Liver (tissue), 9 donors: Measurements from ENCODE around the gene OR51F1. TPM values are rescaled to one million over a fixed set of nuclear protein-coding genes. Genes with fewer than 3 reads are reported as not detected.

Experiments used
- DNase-seq: peaks from one replicate; pipeline ENCODE4 v3.0.0-alpha.2; 2017; ENCODE audit warnings: low spot score
- H3K27ac ChIP-seq, 2 donors: one replicate each; pipeline ENCODE4 v1.7.0; 2013; ENCODE audit warnings: inconsistent platforms in 2 of 2, low read length in 2 of 2, control low read depth in 1 of 2, low read depth in 1 of 2, mild to moderate bottlenecking in 1 of 2
- H3K27me3 ChIP-seq, 4 donors: one replicate each; pipeline versions ENCODE4 v1.6.1 to v1.7.0; 2013; ENCODE audit warnings: low read length in 3 of 4, inconsistent platforms in 1 of 4, mild to moderate bottlenecking in 1 of 4, moderate library complexity in 1 of 4; ENCODE audit not compliant: control insufficient read depth in 4 of 4, insufficient read depth in 4 of 4
- H3K36me3 ChIP-seq, 4 donors: one replicate each; pipeline versions ENCODE4 v1.6.1 to v1.7.0; 2013; ENCODE audit warnings: low read length in 3 of 4, mild to moderate bottlenecking in 3 of 4, low read depth in 1 of 4, moderate library complexity in 1 of 4; ENCODE audit not compliant: control insufficient read depth in 4 of 4, insufficient read depth in 3 of 4
- H3K4me1 ChIP-seq, 4 donors: one replicate each; pipeline versions ENCODE4 v1.6.1 to v1.7.0; 2013; ENCODE audit warnings: low read length in 3 of 4, mild to moderate bottlenecking in 3 of 4, moderate library complexity in 1 of 4; ENCODE audit not compliant: control insufficient read depth in 4 of 4, insufficient read depth in 4 of 4
- H3K4me3 ChIP-seq, 3 donors: one replicate each; pipeline versions ENCODE4 v1.6.1 to v1.7.0; 2013; ENCODE audit warnings: low read length in 3 of 3, control low read depth in 1 of 3, low read depth in 1 of 3, mild to moderate bottlenecking in 1 of 3
- H3K9ac ChIP-seq, 2 donors: one replicate each; pipeline ENCODE4 v1.7.0; 2013; ENCODE audit warnings: low read length in 2 of 2, mild to moderate bottlenecking in 2 of 2, moderate library complexity in 2 of 2, control low read depth in 1 of 2, low read depth in 1 of 2
- H3K9me3 ChIP-seq, 4 donors: one replicate each; pipeline versions ENCODE4 v1.6.1 to v1.7.0; 2013; ENCODE audit warnings: low read length in 3 of 4; ENCODE audit not compliant: control insufficient read depth in 4 of 4
- ATF3 ChIP-seq: IDR thresholded peaks from 2 replicates; pipeline ENCODE4 v1.6.1; 2016; ENCODE audit warnings: antibody characterized with exemption
- FOXA1 ChIP-seq: IDR thresholded peaks from 2 replicates; pipeline ENCODE4 v1.6.1; 2016; ENCODE audit warnings: antibody characterized with exemption
- FOXA2 ChIP-seq: IDR thresholded peaks from 2 replicates; pipeline ENCODE4 v1.6.1; 2016; ENCODE audit warnings: antibody characterized with exemption
- GABPA ChIP-seq, 2 donors: IDR thresholded peaks in 1 of 2; conservative IDR thresholded peaks in 1 of 2; 2 replicates each; pipeline ENCODE4 v1.6.1; 2016; ENCODE audit warnings: antibody characterized with exemption in 2 of 2, mild to moderate bottlenecking in 1 of 2, moderate library complexity in 1 of 2
- HNF4A ChIP-seq, 2 donors: conservative IDR thresholded peaks; 2 replicates each; pipeline ENCODE4 v1.6.1; 2016; ENCODE audit warnings: antibody characterized with exemption in 2 of 2, mild to moderate bottlenecking in 2 of 2
- JUND ChIP-seq, 2 donors: IDR thresholded peaks; 2 replicates each; pipeline ENCODE4 v1.6.1; 2016; ENCODE audit warnings: antibody characterized with exemption in 2 of 2
- RAD21 ChIP-seq, 2 donors: IDR thresholded peaks; 2 replicates each; pipeline ENCODE4 v1.6.1; 2016; ENCODE audit warnings: antibody characterized with exemption in 2 of 2, mild to moderate bottlenecking in 2 of 2
- REST ChIP-seq: IDR thresholded peaks from 2 replicates; pipeline ENCODE4 v1.6.1; 2016; ENCODE audit warnings: antibody characterized with exemption, mild to moderate bottlenecking
- RXRA ChIP-seq, 2 donors: IDR thresholded peaks; 2 replicates each; pipeline ENCODE4 v1.6.1; 2017 to 2018; ENCODE audit warnings: antibody characterized with exemption in 2 of 2, mild to moderate bottlenecking in 1 of 2
- SP1 ChIP-seq: IDR thresholded peaks from 2 replicates; pipeline ENCODE4 v1.6.1; 2018; ENCODE audit warnings: antibody characterized with exemption, mild to moderate bottlenecking
- TAF1 ChIP-seq: conservative IDR thresholded peaks from 2 replicates; pipeline ENCODE4 v1.6.1; 2016; ENCODE audit warnings: antibody characterized with exemption, mild to moderate bottlenecking
- YY1 ChIP-seq: IDR thresholded peaks from 2 replicates; pipeline ENCODE4 v1.6.1; 2016; ENCODE audit warnings: antibody characterized with exemption, mild to moderate bottlenecking
- whole genome bisulfite sequencing: extraction: QIAGEN DNeasy Blood & Tissue Kit; methylation state at CpG from one replicate; pipeline ENCODE4 v1.1.7; 2013; 5-methylcytosine and 5-hydroxymethylcytosine counted together
- polyA plus RNA-seq, 2 donors: library from polyadenylated mRNA; stranded (reverse) in 1 of 2; unstranded in 1 of 2; fragments of 200-250 nt in 1 of 2; fragments of >200 nt in 1 of 2; fragmentation: Nextera tagmentation in 1 of 2; extraction: Ambion mirVana in 1 of 2; gene quantifications; one replicate each; pipeline versions ENCODE4 v1.2.1 to v1.2.3, GENCODE V29; 2013 to 2015
- total RNA-seq, 2 donors: library from RNA; depleted of rRNA; stranded (reverse); fragments of >200 nt; gene quantifications; one replicate each; pipeline ENCODE4 v1.2.3, GENCODE V29; 2014
- TF ChIP-seq, protein P1 (sequence below): IDR thresholded peaks from 2 replicates; pipeline ENCODE4 v1.6.1; 2016; ENCODE audit warnings: antibody characterized with exemption
- TF ChIP-seq, protein P2 (sequence below): fragments of 150-350 bp; IDR thresholded peaks from 2 replicates; pipeline ENCODE4 v1.5.1; 2017; ENCODE audit warnings: improper control_type of control experiment, low read depth, low read length; ENCODE audit not compliant: missing input control
- donor health status: healthy.
- donor health status: healthy.
- donor health status: healthy.
- donor health status: healthy.
- donor health status: healthy.

The OR51F1 gene
- total and polyA plus RNA-seq, 4 donors, result not detected

DNA sequence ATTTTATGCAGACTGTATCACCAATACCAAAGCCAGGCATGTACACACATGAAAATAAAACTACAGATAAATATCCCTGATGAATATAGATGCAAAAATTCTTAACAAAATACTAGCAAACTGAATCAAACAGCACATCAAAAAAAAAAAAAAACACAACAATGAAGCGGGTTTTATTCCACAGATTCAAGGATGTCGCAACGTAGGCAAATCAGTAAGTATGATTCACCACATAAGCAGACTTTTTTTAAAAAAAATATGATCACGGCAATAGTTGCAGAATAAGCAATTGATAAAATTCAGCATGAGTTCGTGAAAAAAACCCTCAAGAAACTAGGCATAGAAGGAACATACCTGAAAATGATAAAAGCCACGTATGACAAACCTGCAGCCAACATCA is 21.3 kb downstream of the OR51F1 start:
- WGBS, result 72% methylated on average over 6 of the region's 6 CpGs
- no peaks in the 10 kb centered on the region for H3K4me1 ChIP-seq
- TF ChIP-seq REST (no peak), GABPA (IDR thresholded peaks at IDR 0.05 in 1 of 2, conservative IDR thresholded peaks at IDR 0.05 in 1 of 2) (no peak), RXRA (IDR thresholded peaks at IDR 0.05) (no peak), SP1 (no peak), TAF1 (no peak)
- TF ChIP-seq, protein P1, sequence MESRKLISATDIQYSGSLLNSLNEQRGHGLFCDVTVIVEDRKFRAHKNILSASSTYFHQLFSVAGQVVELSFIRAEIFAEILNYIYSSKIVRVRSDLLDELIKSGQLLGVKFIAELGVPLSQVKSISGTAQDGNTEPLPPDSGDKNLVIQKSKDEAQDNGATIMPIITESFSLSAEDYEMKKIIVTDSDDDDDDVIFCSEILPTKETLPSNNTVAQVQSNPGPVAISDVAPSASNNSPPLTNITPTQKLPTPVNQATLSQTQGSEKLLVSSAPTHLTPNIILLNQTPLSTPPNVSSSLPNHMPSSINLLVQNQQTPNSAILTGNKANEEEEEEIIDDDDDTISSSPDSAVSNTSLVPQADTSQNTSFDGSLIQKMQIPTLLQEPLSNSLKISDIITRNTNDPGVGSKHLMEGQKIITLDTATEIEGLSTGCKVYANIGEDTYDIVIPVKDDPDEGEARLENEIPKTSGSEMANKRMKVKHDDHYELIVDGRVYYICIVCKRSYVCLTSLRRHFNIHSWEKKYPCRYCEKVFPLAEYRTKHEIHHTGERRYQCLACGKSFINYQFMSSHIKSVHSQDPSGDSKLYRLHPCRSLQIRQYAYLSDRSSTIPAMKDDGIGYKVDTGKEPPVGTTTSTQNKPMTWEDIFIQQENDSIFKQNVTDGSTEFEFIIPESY, result no peak

GRCh38 chr11:4740735-4741134 is 29.0 kb downstream of the OR51F1 start:
- H3K27ac ChIP-seq, result no peak overlapping the region
- TF ChIP-seq JUND (IDR thresholded peaks at IDR 0.05) (no peak), ATF3 (no peak), TAF1 (no peak)
- no peaks in the 10 kb centered on the region for H3K9me3 ChIP-seq
- no peaks in the 10 kb centered on the region for H3K4me1 ChIP-seq
- DNase-seq, result no peak
- H3K4me3 ChIP-seq, result no peak overlapping the region
- H3K36me3 ChIP-seq, result no peaks in the 10 kb centered on the region
- 52% methylated on average over 2 of the region's 2 CpGs for WGBS
- H3K9ac ChIP-seq, result no peak overlapping the region
- peaks cover 0 to 3% (median 0%) of the 10 kb centered on the region in 4 donors for H3K27me3 ChIP-seq

More for the DNA sequence above, 21.3 kb downstream of the OR51F1 start:
- no peak overlapping the region for H3K27ac ChIP-seq
- no peak overlapping the region for H3K9ac ChIP-seq
- no peak for DNase-seq
- no peak overlapping the region for H3K4me3 ChIP-seq
- H3K36me3 ChIP-seq, result no peaks in the 10 kb centered on the region
- peaks cover 0 to 3% (median 0%) of the 10 kb centered on the region in 4 donors for H3K27me3 ChIP-seq
- no peaks in the 10 kb centered on the region for H3K9me3 ChIP-seq

GRCh38 chr11:4727171-4727570 is 42.6 kb downstream of the OR51F1 start:
- WGBS, result 83% methylated on average over 2 of the region's 2 CpGs
- DNase-seq, result no peak
- no peaks in the 10 kb centered on the region for H3K9me3 ChIP-seq
- no peaks in the 10 kb centered on the region for H3K4me1 ChIP-seq
- no peak overlapping the region for H3K4me3 ChIP-seq
- H3K27ac ChIP-seq, result no peak overlapping the region
- no peaks in the 10 kb centered on the region for H3K36me3 ChIP-seq
- no peak overlapping the region for H3K9ac ChIP-seq
- peaks cover 0 to 4% (median 0%) of the 10 kb centered on the region in 4 donors for H3K27me3 ChIP-seq
- TF ChIP-seq, protein P1, result no peak
- TF ChIP-seq RAD21 (IDR thresholded peaks at IDR 0.05) (no peak), HNF4A (conservative IDR thresholded peaks at IDR 0.05) (no peak), YY1 (no peak), FOXA1 (no peak), REST (no peak), FOXA2 (no peak), TAF1 (no peak)
- TF ChIP-seq, protein P2, sequence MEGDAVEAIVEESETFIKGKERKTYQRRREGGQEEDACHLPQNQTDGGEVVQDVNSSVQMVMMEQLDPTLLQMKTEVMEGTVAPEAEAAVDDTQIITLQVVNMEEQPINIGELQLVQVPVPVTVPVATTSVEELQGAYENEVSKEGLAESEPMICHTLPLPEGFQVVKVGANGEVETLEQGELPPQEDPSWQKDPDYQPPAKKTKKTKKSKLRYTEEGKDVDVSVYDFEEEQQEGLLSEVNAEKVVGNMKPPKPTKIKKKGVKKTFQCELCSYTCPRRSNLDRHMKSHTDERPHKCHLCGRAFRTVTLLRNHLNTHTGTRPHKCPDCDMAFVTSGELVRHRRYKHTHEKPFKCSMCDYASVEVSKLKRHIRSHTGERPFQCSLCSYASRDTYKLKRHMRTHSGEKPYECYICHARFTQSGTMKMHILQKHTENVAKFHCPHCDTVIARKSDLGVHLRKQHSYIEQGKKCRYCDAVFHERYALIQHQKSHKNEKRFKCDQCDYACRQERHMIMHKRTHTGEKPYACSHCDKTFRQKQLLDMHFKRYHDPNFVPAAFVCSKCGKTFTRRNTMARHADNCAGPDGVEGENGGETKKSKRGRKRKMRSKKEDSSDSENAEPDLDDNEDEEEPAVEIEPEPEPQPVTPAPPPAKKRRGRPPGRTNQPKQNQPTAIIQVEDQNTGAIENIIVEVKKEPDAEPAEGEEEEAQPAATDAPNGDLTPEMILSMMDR, result no peak
